ENCODE measurements around the gene PDLIM4.

The PDLIM4 gene

GRCh38 chr5:132227485-132228240 is 29.8 kb upstream of the PDLIM4 start, which contains the start of gene P4HA2:
Gene P4HA2 (minus strand): TSS chr5:132227853. CDS start chr5:132218626, 9,227 bp downstream.
- no peak for DNase-seq

- no peak for DNase-seq
Observed at GRCh38 chr5:132228241-132229035, 29.1 kb upstream of the PDLIM4 start.

- DNase-seq, result no peak
Observed at GRCh38 chr5:132229236-132229635, 28.3 kb upstream of the PDLIM4 start.

- DNase-seq, result no peak
Observed at GRCh38 chr5:132230871-132231270, 26.6 kb upstream of the PDLIM4 start.

GRCh38 chr5:132232465-132232864 is 25.0 kb upstream of the PDLIM4 start:
- no peak for DNase-seq

- DNase-seq, result no peak
Observed at GRCh38 chr5:132233081-132233480, 24.4 kb upstream of the PDLIM4 start.

- DNase-seq, result no peak
Observed at GRCh38 chr5:132233811-132234683, 23.4 kb upstream of the PDLIM4 start.

- DNase-seq, result no peak
Observed at GRCh38 chr5:132234684-132235062, 22.8 kb upstream of the PDLIM4 start.

- DNase-seq, result no peak
Observed at GRCh38 chr5:132235340-132235739, 22.2 kb upstream of the PDLIM4 start.

- no peak for DNase-seq
Observed at GRCh38 chr5:132237141-132237540, 20.4 kb upstream of the PDLIM4 start.

- DNase-seq, result no peak
Observed at GRCh38 chr5:132237670-132238069, 19.8 kb upstream of the PDLIM4 start.

GRCh38 chr5:132238169-132238744 is 19.2 kb upstream of the PDLIM4 start:
- no peak for DNase-seq

- no peak for DNase-seq
Observed at GRCh38 chr5:132238901-132239500, 18.5 kb upstream of the PDLIM4 start.

GRCh38 chr5:132239776-132240175 is 17.7 kb upstream of the PDLIM4 start:
- DNase-seq, result no peak

- DNase-seq, result no peak
Observed at GRCh38 chr5:132243366-132243977, 14.0 kb upstream of the PDLIM4 start.

- DNase-seq, result no peak
Observed at GRCh38 chr5:132245593-132245992, 11.9 kb upstream of the PDLIM4 start.

GRCh38 chr5:132246806-132247205 is 10.7 kb upstream of the PDLIM4 start:
- DNase-seq, result no peak

- no peak for DNase-seq
Observed at GRCh38 chr5:132250547-132250946, 6.9 kb upstream of the PDLIM4 start.

GRCh38 chr5:132251220-132251725 is 6.2 kb upstream of the PDLIM4 start:
- DNase-seq, result no peak

GRCh38 chr5:132253008-132253441 is 4.5 kb upstream of the PDLIM4 start:
- DNase-seq, result no peak

GRCh38 chr5:132253452-132254320 is 3.8 kb upstream of the PDLIM4 start:
- no peak for DNase-seq
